HepG2 (cell line): ENCODE results near the gene TMEM214. TPM values are rescaled to one million over a fixed set of nuclear protein-coding genes. Genes with fewer than 3 reads are reported as not detected.

Experiments used
- CBX5 ChIP-seq: sonication (generic); formaldehyde crosslinking; IDR thresholded peaks from 2 replicates; pipeline ENCODE4 v1.4.0; 2020; ENCODE audit warnings: missing genetic modification reagents, borderline replicate concordance
- ETV6 ChIP-seq: sonication (generic); formaldehyde crosslinking; conservative IDR thresholded peaks from 2 replicates; pipeline ENCODE4 v1.4.0; 2020; ENCODE audit warnings: missing genetic modification reagents
- GLMP ChIP-seq: sonication (generic); formaldehyde crosslinking; IDR thresholded peaks from 2 replicates; pipeline ENCODE4 v1.9.0; 2021; ENCODE audit warnings: missing genetic modification reagents, mild to moderate bottlenecking, borderline replicate concordance
- HNRNPH1 ChIP-seq: fragments of 200-400 bp; formaldehyde crosslinking; optimal IDR thresholded peaks from 2 replicates; pipeline ENCODE3; 2017; ENCODE audit warnings: mild to moderate bottlenecking, low read depth, low read length
- IKZF1 ChIP-seq: fragments of 450-650 bp; IDR thresholded peaks from 2 replicates; pipeline ENCODE4 v1.7.1; 2016
- MED1 ChIP-seq: sonication (generic); formaldehyde crosslinking; IDR thresholded peaks from 2 replicates; pipeline ENCODE4 v1.4.0; 2020; ENCODE audit warnings: missing genetic modification reagents
- MXD4 ChIP-seq: IDR thresholded peaks from 2 replicates; pipeline ENCODE4 v1.6.1; 2016; ENCODE audit warnings: mild to moderate bottlenecking, missing biosample characterization, missing genetic modification reagents
- POGZ ChIP-seq: sonication (generic); formaldehyde crosslinking; IDR thresholded peaks from 2 replicates; pipeline ENCODE4 v1.4.0; 2020; ENCODE audit warnings: mild to moderate bottlenecking, missing genetic modification reagents
- PRDM10 ChIP-seq: sonication (generic); formaldehyde crosslinking; IDR thresholded peaks from 2 replicates; pipeline ENCODE4 v1.4.0; 2020; ENCODE audit warnings: low read depth, missing genetic modification reagents
- SRSF9 ChIP-seq: fragments of 200-400 bp; formaldehyde crosslinking; IDR thresholded peaks from 2 replicates; pipeline ENCODE4 v1.6.1; 2018; ENCODE audit warnings: borderline replicate concordance, mild to moderate bottlenecking, low read depth, low read length; ENCODE audit not compliant: insufficient read depth, poor library complexity, severe bottlenecking
- SYNCRIP ChIP-seq: fragments of 200-400 bp; formaldehyde crosslinking; IDR thresholded peaks from 2 replicates; pipeline ENCODE4 v1.6.1; 2018; ENCODE audit warnings: mild to moderate bottlenecking, low read depth, low read length; ENCODE audit not compliant: insufficient read depth
- TCF12 ChIP-seq, 2 experiments: fragments of 450-650 bp in 1 of 2; sonication (generic) in 1 of 2; formaldehyde crosslinking in 1 of 2; IDR thresholded peaks; 2 replicates each; pipeline versions ENCODE4 v1.6.1 to v1.8.0; 2017 to 2022; ENCODE audit warnings: antibody characterized with exemption in 1 of 2, mild to moderate bottlenecking in 1 of 2, missing genetic modification reagents in 1 of 2, moderate library complexity in 1 of 2
- ZFP37 ChIP-seq: sonication (generic); formaldehyde crosslinking; IDR thresholded peaks from 2 replicates; pipeline ENCODE4 v1.4.0; 2020; ENCODE audit warnings: missing genetic modification reagents, borderline replicate concordance
- ZHX1 ChIP-seq: sonication (generic); formaldehyde crosslinking; IDR thresholded peaks from 2 replicates; pipeline ENCODE4 v1.8.1; 2022; ENCODE audit warnings: low read depth, mild to moderate bottlenecking, missing genetic modification reagents
- ZNF260 ChIP-seq: sonication (generic); formaldehyde crosslinking; IDR thresholded peaks from 2 replicates; pipeline ENCODE4 v1.4.0; 2020; ENCODE audit warnings: missing genetic modification reagents, low read depth, mild to moderate bottlenecking, borderline replicate concordance
- ZNF275 ChIP-seq: sonication (generic); formaldehyde crosslinking; IDR thresholded peaks from 2 replicates; pipeline ENCODE4 v1.8.0; 2022; ENCODE audit warnings: missing genetic modification reagents, mild to moderate bottlenecking, inconsistent platforms, borderline replicate concordance
- ZNF335 ChIP-seq: sonication (generic); formaldehyde crosslinking; IDR thresholded peaks from 2 replicates; pipeline ENCODE4 v1.4.0; 2020; ENCODE audit warnings: missing genetic modification reagents
- ZNF773 ChIP-seq: sonication (generic); formaldehyde crosslinking; IDR thresholded peaks from 2 replicates; pipeline ENCODE4 v1.4.0; 2020; ENCODE audit warnings: missing genetic modification reagents, borderline replicate concordance
- polyA plus RNA-seq, 8 experiments: library from polyadenylated mRNA; depleted of rRNA in 3 of 8; stranded (reverse) in 7 of 8; unstranded in 1 of 8; fragments of >200 nt; fragmentation: Illumina TruSeq in 4 of 8; extraction: Trizol in 4 of 8; gene quantifications; 2 replicates each; pipeline versions ENCODE4 v1.2.1 to v1.2.3, GENCODE V29; 2011 to 2016; ENCODE audit warnings: low read depth in 4 of 8, missing spikeins in 1 of 8, mixed read lengths in 1 of 8; ENCODE audit not compliant: insufficient read depth in 1 of 8
- total RNA-seq, 5 experiments: library from RNA; depleted of rRNA; stranded (reverse); fragments of >200 nt; fragmentation: Illumina TruSeq; extraction: Trizol; gene quantifications; 2 replicates each; pipeline ENCODE4 v1.2.3, GENCODE V29; 2016; ENCODE audit warnings: low read depth in 1 of 5
- TF ChIP-seq, protein P1 (sequence below): sonication (generic); formaldehyde crosslinking; IDR thresholded peaks from 2 replicates; pipeline ENCODE4 v1.4.0; 2020; ENCODE audit warnings: mild to moderate bottlenecking, missing genetic modification reagents

TMEM214 gene
- total and polyA plus RNA-seq, 2 of the 13 experiments (the other 11 are each of a cell fraction or from before 2014, with no cell fraction given): 58.3 to 132 TPM

DNA sequence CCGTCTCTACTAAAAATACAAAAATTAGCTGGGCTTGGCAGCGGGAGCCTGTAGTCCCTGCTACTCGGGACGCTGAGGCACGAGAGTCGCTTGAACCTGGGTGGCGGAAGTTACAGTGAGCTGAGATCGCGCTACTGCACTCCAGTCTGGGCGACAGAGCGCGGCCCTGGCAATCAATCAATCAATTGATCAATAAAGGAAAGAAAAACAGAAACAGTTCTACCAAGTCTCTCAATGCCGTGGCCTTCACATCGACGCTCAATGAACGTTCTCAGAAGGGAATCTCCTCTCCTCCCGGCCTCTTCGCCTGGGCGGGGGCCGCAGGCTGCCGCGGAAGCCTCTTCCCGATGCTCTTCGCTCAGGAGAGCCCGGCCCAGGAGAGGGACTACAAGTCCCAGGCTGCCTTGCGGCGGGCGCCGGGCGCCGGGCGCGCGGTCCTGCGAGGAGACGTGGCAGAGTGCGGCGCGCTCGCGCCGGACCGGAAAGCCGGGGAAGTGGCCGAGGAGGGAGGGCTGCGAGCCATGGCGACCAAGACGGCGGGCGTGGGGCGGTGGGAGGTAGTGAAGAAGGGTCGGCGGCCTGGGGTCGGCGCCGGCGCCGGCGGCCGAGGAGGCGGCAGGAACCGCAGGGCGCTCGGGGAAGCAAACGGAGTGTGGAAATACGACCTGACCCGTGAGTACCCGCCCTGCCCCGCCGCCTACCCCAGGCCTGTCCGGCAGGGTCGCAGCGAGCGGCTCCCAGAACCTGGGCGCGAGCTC lies at the start of gene TMEM214 (continued):
- TF ChIP-seq MED1 (CRISPR knock-in tag) (peak; percentile 82), ZNF275 (CRISPR knock-in tag) (0 out of 2 replicates have a peak, but pooled peaks have one; percentile 59), SYNCRIP (no peak), ZNF773 (no peak), MXD4 (CRISPR knock-in tag) (peak; percentile 89), CBX5 (CRISPR knock-in tag) (no peak), TCF12 (IDR thresholded peaks at IDR 0.05) (no peak), TCF12 (CRISPR knock-in tag; IDR thresholded peaks at IDR 0.05) (0 out of 2 replicates have a peak, but pooled peaks have one; percentile 40), IKZF1 (no peak), ZNF260 (CRISPR knock-in tag) (no peak), ZFP37 (CRISPR knock-in tag) (peak; percentile 42; the same call in 1 of the 2 replicates), ZNF335 (peak; percentile 93), ETV6 (CRISPR knock-in tag) (no peak; the same call in 1 of the 2 replicates), PRDM10 (CRISPR knock-in tag) (no peak), ZHX1 (CRISPR knock-in tag) (peak; percentile 80; the same call in 1 of the 2 replicates), POGZ (CRISPR knock-in tag) (peak; percentile 50; the same call in 1 of the 2 replicates), HNRNPH1 (no peak), SRSF9 (no peak), GLMP (CRISPR knock-in tag) (no peak)
- TF ChIP-seq, protein P1, sequence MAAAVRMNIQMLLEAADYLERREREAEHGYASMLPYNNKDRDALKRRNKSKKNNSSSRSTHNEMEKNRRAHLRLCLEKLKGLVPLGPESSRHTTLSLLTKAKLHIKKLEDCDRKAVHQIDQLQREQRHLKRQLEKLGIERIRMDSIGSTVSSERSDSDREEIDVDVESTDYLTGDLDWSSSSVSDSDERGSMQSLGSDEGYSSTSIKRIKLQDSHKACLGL (CRISPR knock-in tag): peak; percentile 60
